GM21447 (cell line): ENCODE results near the gene BTBD7.

Source experiments
- ATAC-seq: cut with Tn5 transposase; IDR thresholded peaks from one replicate; pipeline ENCODE4 v1.9.1; 2021; ENCODE audit not compliant: unreplicated experiment

The BTBD7 gene

GRCh38 chr14:93329965-93330608 is 2.7 kb downstream of the BTBD7 start:
- ATAC-seq: no peak

GRCh38 chr14:93328546-93328945 is 4.3 kb downstream of the BTBD7 start:
- no peak for ATAC-seq

DNA sequence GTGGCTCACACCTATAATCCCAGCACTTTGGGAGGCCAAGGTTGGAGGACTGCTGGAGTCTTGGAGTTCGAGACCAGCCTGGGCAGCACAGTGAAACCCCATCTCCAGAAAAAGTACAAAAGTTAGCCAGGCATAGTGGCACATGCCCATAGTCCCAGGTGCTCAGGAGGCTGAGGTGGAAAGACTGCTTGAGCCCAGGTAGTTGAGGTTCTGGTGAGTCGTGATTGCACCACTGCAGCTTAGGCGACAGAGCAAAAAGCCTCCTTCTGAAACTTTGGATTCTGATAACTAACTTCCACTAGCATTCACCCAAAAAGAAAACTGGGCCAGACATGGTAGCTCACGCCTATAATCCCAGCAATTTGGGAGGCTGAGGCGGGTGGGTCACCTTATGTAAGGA is 6.6 kb downstream of the BTBD7 start:
- ATAC-seq: no peak

GRCh38 chr14:93323600-93324174 is 9.1 kb downstream of the BTBD7 start:
- no peak for ATAC-seq

GRCh38 chr14:93322929-93323599 is 9.8 kb downstream of the BTBD7 start:
- no peak for ATAC-seq

DNA sequence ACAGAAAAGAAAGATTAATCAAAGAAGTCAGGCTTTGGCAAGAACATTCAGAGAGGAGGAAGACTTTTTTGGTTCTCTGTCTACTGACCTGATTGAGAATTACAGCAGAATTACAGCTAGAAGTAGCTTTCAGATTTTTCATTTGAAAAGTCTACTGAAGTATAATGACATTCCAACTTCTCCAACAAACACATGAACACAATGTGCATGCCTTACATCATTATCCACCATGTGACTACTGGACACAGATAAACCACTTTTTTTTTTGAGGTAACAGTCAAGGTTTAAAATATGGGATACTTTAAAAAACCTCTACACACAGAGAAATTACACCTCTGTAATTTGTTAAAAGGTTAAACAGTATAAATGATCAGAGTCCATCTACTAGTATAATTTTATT is 12.3 kb downstream of the BTBD7 start:
- ATAC-seq: no peak

GRCh38 chr14:93319958-93320357 is 12.9 kb downstream of the BTBD7 start:
- no peak for ATAC-seq

- no peak for ATAC-seq
These were observed 13.3 kb downstream of the BTBD7 start for GRCh38 chr14:93319494-93319893.

- ATAC-seq: peak; percentile 56
These were observed 13.9 kb downstream of the BTBD7 start for GRCh38 chr14:93318927-93319326.

- no peak for ATAC-seq
These were observed 14.7 kb downstream of the BTBD7 start for GRCh38 chr14:93317875-93318807.

DNA sequence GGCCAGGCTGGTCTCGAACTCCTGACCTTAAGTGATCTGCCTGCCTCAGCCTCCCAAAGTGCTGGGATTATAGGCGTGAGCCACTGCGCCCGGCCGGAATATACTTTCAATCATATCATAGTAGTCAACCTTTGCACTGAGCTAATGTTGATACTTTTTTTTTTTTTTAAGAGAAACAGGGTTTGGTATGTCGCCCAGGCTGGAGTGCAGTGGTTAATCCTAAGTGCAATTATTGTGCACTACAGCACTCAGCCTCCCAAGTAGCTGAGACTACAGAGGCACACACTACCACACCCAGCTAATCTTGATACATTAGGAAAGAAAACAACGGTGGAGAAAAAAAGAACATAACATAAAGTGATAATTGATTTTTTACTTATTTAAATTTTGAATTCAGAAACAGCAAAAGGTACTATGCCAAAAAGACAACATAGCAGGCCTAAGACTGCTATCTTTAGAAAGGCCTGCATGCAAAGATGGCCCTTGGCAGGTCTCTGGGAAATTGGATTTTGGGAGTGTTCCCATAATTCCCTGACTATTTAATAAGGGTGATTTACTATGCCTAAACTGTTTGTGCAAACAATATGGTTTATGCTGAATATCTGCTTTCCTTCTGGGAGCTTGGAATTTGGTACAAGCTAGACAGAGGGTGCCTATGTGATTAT is 15.5 kb downstream of the BTBD7 start:
- ATAC-seq: no peak

- no peak for ATAC-seq
These were observed 16.1 kb downstream of the BTBD7 start for GRCh38 chr14:93316716-93317115.

DNA sequence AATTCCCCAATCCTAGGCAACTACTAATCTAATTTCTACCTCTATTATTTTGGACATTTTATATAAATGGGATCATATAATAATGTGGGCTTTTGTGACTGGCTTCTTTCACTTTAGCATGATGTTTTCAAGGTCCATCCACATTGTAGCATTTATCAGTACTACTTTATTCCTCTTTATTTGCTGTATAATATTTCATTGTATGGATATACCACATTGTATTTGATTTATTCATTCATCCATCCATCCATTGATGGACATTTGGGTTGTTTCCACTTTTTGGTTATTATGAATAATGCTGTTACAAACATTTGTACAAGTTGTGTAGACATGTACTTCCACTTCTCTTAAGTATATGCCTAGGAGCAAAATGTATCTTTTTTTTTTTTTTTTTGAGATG is 17.3 kb downstream of the BTBD7 start:
- no peak for ATAC-seq

DNA sequence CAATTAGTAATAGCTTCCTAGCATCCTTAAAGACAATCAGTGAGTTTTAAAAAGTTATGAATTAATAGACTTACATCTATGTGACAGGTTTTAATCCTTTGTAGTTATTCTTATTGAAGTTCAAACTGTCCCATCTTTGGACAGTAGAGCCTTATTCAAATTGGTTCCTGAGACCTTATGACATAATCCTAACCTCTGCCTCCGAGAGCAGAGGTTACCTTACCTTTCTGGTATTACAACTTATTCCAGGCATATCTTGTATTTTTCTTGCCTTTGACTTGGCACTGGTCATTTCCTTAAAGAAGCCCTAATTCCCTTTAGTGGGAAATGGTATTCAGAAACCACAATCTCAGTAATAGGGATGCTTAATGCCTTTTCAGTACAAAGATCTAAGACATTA is 21.8 kb downstream of the BTBD7 start:
- no peak for ATAC-seq

DNA sequence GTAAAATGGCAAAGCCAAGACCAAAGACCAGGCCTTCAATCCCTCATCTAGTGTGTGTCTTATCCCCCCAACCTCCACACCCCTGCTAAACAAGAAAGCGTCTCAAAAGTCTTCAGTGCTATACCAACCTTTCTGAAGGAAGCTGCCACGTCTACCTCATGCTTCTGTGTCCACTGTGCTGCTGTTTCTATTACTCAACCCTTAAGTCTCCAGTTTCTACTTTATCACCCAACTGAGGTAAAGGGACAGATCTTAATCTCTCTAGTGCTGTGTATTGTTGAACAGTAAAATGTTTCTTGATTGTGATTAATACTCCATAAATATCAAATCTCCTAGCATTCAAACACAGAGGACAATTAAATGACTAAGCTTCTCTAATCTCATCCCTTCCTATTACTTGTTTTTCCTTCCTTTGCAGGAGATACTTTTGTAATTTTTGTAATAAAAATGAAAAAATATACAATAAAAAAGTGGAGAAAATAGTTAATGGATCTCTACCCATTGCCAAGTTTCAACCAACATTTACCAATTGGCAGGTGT is 23.3 kb downstream of the BTBD7 start:
- ATAC-seq: no peak

GRCh38 chr14:93308686-93309345 is 24.0 kb downstream of the BTBD7 start:
- ATAC-seq: no peak

DNA sequence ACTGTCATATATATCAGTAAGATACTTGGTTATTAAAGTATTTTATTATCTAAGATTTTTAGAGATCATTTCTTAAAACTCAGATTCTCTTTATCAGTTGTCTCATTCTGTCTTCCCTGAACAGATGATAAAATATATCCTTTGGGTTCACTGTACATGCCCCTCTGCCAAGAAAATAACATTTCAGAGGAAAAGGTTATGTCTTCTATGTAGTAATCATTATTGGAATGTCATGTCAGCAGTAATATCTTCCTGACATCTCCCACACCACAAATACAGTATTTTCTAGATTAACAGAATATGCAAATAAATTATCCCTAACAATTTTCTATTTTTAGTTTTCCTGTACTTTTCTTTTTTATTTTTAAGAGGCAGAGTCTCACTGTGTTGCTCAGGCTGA is 26.0 kb downstream of the BTBD7 start:
- ATAC-seq: no peak

GRCh38 chr14:93305725-93306418 is 27.0 kb downstream of the BTBD7 start:
- no peak for ATAC-seq

- ATAC-seq: no peak
These were observed 28.1 kb downstream of the BTBD7 start for GRCh38 chr14:93304771-93305170.

GRCh38 chr14:93303659-93304058 is 29.2 kb downstream of the BTBD7 start:
- no peak for ATAC-seq
